K562 (cell line): ENCODE measurements around the gene CLDN24. TPM values are rescaled to one million over a fixed set of nuclear protein-coding genes. Genes with fewer than 3 reads are reported as not detected.

Experiments
- ARID1B ChIP-seq: fragments of 450-650 bp; IDR thresholded peaks from 2 replicates; pipeline ENCODE4 v1.6.1; 2016; ENCODE audit warnings: antibody characterized with exemption, mild to moderate bottlenecking, inconsistent platforms
- CHD2 ChIP-seq: IDR thresholded peaks from 2 replicates; pipeline ENCODE4 v1.6.1; 2011; ENCODE audit warnings: low read depth, low read length
- CREB3 ChIP-seq: fragments of 450-650 bp; conservative IDR thresholded peaks from 2 replicates; pipeline ENCODE4 v1.6.1; 2016; ENCODE audit warnings: missing genetic modification characterization, low read depth, mild to moderate bottlenecking, missing compliant biosample characterization, moderate library complexity
- FOS ChIP-seq: IDR thresholded peaks from 3 replicates; pipeline ENCODE4 v1.6.1; 2011; ENCODE audit not compliant: insufficient read length; ENCODE audit errors: extremely low read depth
- FOXP4 ChIP-seq: sonication (generic); formaldehyde crosslinking; IDR thresholded peaks from 2 replicates; pipeline ENCODE4 v1.8.0; 2022; ENCODE audit warnings: mild to moderate bottlenecking, missing genetic modification reagents, borderline replicate concordance
- PRPF4 ChIP-seq: fragments of 200-400 bp; formaldehyde crosslinking; IDR thresholded peaks from one replicate; pipeline ENCODE4 v1.6.1; 2017; ENCODE audit warnings: low read length, low read depth, mild to moderate bottlenecking; ENCODE audit not compliant: insufficient read depth, poor library complexity, severe bottlenecking
- PYGO2 ChIP-seq: fragments of 450-650 bp; IDR thresholded peaks from 2 replicates; pipeline ENCODE4 v1.6.1; 2016; ENCODE audit warnings: mild to moderate bottlenecking, missing genetic modification characterization, moderate library complexity, missing compliant biosample characterization
- RBM14 ChIP-seq: fragments of 200-400 bp; formaldehyde crosslinking; IDR thresholded peaks from 2 replicates; pipeline ENCODE4 v1.6.1; 2018; ENCODE audit warnings: low read depth, mild to moderate bottlenecking, low read length, moderate library complexity, borderline replicate concordance; ENCODE audit not compliant: insufficient read depth
- SIN3B ChIP-seq: fragments of 450-650 bp; IDR thresholded peaks from 2 replicates; pipeline ENCODE4 v1.6.1; 2017; ENCODE audit warnings: low read depth, mild to moderate bottlenecking, moderate library complexity
- SMARCA5 ChIP-seq: fragments of 450-650 bp; IDR thresholded peaks from 2 replicates; pipeline ENCODE4 v1.6.1; 2016
- TBP ChIP-seq: optimal IDR thresholded peaks from 2 replicates; pipeline ENCODE3; 2011; ENCODE audit warnings: low read depth, low read length, improper control_type of control experiment
- TCFL5 ChIP-seq: fragments of 250-450 bp; sonication (Bioruptor Pico); conservative IDR thresholded peaks from 2 replicates; pipeline ENCODE4 v1.6.1; 2021; ENCODE audit warnings: mild to moderate bottlenecking, moderate library complexity, matching md5 sums
- WHSC1 ChIP-seq: IDR thresholded peaks from one replicate; pipeline ENCODE4 v1.6.1; 2012; ENCODE audit warnings: low read length, control low read depth, inconsistent platforms
- ZBTB1 ChIP-seq: sonication (generic); formaldehyde crosslinking; IDR thresholded peaks from 2 replicates; pipeline ENCODE4 v1.8.1; 2023; ENCODE audit warnings: missing genetic modification reagents, low read depth, mild to moderate bottlenecking, borderline replicate concordance
- ZNF134 ChIP-seq: fragments of 250-450 bp; sonication (Bioruptor Pico); conservative IDR thresholded peaks from 2 replicates; pipeline ENCODE4 v1.4.0; 2020
- ZNF583 ChIP-seq: fragments of 250-450 bp; sonication (Bioruptor Pico); IDR thresholded peaks from 2 replicates; pipeline ENCODE4 v1.4.0; 2020
- ZNF589 ChIP-seq: fragments of 200-800 bp; sonication (Bioruptor generic); IDR thresholded peaks from 2 replicates; pipeline ENCODE4 v1.6.1; 2016; ENCODE audit warnings: low read depth, missing genetic modification characterization, missing compliant biosample characterization
- polyA plus RNA-seq, 8 experiments: library from polyadenylated mRNA; depleted of rRNA in 4 of 8; stranded (reverse) in 5 of 8; unstranded in 3 of 8; fragments of >200 nt; fragmentation: Nextera tagmentation in 2 of 8; fragmentation: Illumina TruSeq in 1 of 8; extraction: Ambion mirVana in 2 of 8; extraction: Trizol in 1 of 8; gene quantifications; 2 replicates each; pipeline versions ENCODE4 v1.2.1 to v1.2.3, GENCODE V29; 2011 to 2014; ENCODE audit warnings: inconsistent platforms in 1 of 8, missing spikeins in 1 of 8
- total RNA-seq, 7 experiments: library from RNA; depleted of rRNA in 6 of 7; stranded (reverse); fragments of >200 nt in 6 of 7; fragmentation: Illumina TruSeq in 2 of 7; extraction: Trizol in 2 of 7; gene quantifications; 2 replicates each; pipeline versions ENCODE4 v1.2.1 to v1.2.3, GENCODE V29; 2011 to 2021; ENCODE audit warnings: low replicate concordance in 1 of 7
- TF ChIP-seq, protein P1 (sequence below), 2 experiments: fragments of 150-350 bp in 1 of 2; IDR thresholded peaks; 2 replicates each; pipeline ENCODE4 v1.6.1; 2012 to 2016; ENCODE audit warnings: low read depth in 2 of 2, low read length in 2 of 2, mild to moderate bottlenecking in 1 of 2, moderate library complexity in 1 of 2
- TF ChIP-seq, protein P2 (sequence below): fragments of 250-450 bp; sonication (Bioruptor Pico); IDR thresholded peaks from 2 replicates; pipeline ENCODE4 v1.8.0; 2022; ENCODE audit warnings: inconsistent platforms, mild to moderate bottlenecking, moderate library complexity, borderline replicate concordance

Gene CLDN24
- total and polyA plus RNA-seq, 9 of the 15 experiments (the other 6 are each of a cell fraction or from before 2014, with no cell fraction given) = not detected

DNA sequence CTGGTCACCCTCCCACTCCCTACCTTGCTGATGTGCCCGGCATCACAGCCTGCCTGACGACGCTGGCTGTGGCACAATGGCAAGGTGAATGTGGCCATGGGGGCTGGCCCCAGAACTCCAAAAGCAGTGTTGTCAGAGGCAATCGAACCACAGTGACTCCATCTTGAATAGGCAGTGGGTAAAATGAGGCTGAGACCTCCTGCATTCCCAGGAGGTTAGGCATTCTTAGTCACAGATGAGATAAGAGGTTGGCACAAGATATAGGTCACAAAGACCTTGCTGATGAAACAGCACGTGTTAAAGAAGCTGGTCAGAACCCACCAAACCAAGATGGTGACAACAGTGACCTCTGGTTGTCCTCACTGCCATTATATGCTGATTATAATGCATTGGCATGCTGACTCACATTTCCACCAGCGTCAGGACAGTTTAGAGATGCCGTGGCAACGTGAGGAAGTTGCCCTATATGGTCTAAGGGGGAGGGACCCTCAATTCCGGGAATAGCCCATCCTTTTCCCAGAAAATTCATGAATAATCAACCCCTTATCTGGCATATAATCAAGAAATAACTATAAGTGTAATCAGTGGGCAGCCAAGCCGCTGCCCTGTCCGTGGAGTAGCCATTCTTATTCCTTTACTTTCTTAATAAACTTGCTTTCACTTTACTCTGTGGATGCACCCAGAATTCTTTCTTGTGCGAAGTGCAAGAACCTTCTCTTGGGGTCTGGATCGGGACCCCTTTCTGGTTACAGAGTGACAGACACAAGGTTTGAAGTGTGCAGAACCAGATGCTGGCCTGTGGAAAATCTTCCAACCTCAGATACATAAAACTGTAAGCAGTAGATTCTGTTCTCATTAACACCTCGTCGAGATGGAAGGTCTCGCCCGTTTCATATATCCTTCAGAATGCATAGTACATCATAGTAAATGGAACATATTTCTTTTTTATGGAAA is 26.8 kb upstream of the CLDN24 start (continued):
- TF ChIP-seq CREB3 (peak; percentile 100), ZBTB1 (CRISPR knock-in tag) (0 out of 2 replicates have a peak, but pooled peaks have one; percentile 42), PRPF4 (no peak), ZNF134 (CRISPR knock-in tag) (peak; percentile 96), ARID1B (peak; percentile 63; the same call in 1 of the 2 replicates), WHSC1 (no peak), FOXP4 (no peak), SIN3B (no peak), TCFL5 (CRISPR knock-in tag) (peak; percentile 96), TBP (peak; percentile 75), FOS (no peak), ZNF583 (CRISPR knock-in tag) (peak; percentile 100), SMARCA5 (peak; percentile 60; the same call in 1 of the 2 replicates), PYGO2 (tag) (peak; percentile 100), ZNF589 (CRISPR knock-in tag) (peak; percentile 100), CHD2 (no peak), RBM14 (no peak)
- TF ChIP-seq, protein P1, sequence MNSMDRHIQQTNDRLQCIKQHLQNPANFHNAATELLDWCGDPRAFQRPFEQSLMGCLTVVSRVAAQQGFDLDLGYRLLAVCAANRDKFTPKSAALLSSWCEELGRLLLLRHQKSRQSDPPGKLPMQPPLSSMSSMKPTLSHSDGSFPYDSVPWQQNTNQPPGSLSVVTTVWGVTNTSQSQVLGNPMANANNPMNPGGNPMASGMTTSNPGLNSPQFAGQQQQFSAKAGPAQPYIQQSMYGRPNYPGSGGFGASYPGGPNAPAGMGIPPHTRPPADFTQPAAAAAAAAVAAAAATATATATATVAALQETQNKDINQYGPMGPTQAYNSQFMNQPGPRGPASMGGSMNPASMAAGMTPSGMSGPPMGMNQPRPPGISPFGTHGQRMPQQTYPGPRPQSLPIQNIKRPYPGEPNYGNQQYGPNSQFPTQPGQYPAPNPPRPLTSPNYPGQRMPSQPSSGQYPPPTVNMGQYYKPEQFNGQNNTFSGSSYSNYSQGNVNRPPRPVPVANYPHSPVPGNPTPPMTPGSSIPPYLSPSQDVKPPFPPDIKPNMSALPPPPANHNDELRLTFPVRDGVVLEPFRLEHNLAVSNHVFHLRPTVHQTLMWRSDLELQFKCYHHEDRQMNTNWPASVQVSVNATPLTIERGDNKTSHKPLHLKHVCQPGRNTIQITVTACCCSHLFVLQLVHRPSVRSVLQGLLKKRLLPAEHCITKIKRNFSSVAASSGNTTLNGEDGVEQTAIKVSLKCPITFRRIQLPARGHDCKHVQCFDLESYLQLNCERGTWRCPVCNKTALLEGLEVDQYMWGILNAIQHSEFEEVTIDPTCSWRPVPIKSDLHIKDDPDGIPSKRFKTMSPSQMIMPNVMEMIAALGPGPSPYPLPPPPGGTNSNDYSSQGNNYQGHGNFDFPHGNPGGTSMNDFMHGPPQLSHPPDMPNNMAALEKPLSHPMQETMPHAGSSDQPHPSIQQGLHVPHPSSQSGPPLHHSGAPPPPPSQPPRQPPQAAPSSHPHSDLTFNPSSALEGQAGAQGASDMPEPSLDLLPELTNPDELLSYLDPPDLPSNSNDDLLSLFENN (IDR thresholded peaks at IDR 0.05; ENCODE audit: low read depth in 2 of 2, low read length in 2 of 2) = peak in 1 of 2 experiments; percentile 59; a peak in 1 of 4 replicates
- TF ChIP-seq, protein P2, sequence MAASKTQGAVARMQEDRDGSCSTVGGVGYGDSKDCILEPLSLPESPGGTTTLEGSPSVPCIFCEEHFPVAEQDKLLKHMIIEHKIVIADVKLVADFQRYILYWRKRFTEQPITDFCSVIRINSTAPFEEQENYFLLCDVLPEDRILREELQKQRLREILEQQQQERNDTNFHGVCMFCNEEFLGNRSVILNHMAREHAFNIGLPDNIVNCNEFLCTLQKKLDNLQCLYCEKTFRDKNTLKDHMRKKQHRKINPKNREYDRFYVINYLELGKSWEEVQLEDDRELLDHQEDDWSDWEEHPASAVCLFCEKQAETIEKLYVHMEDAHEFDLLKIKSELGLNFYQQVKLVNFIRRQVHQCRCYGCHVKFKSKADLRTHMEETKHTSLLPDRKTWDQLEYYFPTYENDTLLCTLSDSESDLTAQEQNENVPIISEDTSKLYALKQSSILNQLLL (CRISPR knock-in tag) = peak; percentile 70; the same call in 1 of the 2 replicates
